Nephron progenitor cell (in vitro differentiated cells): ENCODE results near the gene TTC12.

Experiments used
- DNase-seq: peaks from one replicate; pipeline ENCODE4 v3.0.0; 2021
- H3K27ac Mint-ChIP-seq: 2 replicates; pipeline ENCODE4 v1.8.0; 2021; ENCODE audit warnings: mild to moderate bottlenecking, moderate library complexity, mixed read lengths
- H3K27me3 Mint-ChIP-seq: 2 replicates; pipeline ENCODE4 v1.8.0; 2021; ENCODE audit warnings: mild to moderate bottlenecking, low read depth, mixed read lengths; ENCODE audit not compliant: poor library complexity
- H3K36me3 Mint-ChIP-seq: 2 replicates; pipeline ENCODE4 v1.8.0; 2021; ENCODE audit warnings: low read depth, mixed read lengths
- H3K4me1 Mint-ChIP-seq: 2 replicates; pipeline ENCODE4 v1.8.0; 2021; ENCODE audit warnings: mixed read lengths
- H3K4me3 Mint-ChIP-seq: 2 replicates; pipeline ENCODE4 v1.8.0; 2021; ENCODE audit warnings: mild to moderate bottlenecking, moderate library complexity, mixed read lengths
- H3K9me3 Mint-ChIP-seq: 2 replicates; pipeline ENCODE4 v1.8.0; 2021; ENCODE audit warnings: mild to moderate bottlenecking, moderate library complexity, mixed read lengths
- TF ChIP-seq, protein P1 (sequence below): fragments of 200-600 bp; sonication (generic); IDR thresholded peaks from 2 replicates; pipeline ENCODE4 v1.5.0; 2021; ENCODE audit warnings: antibody characterized with exemption

TTC12 gene

DNA sequence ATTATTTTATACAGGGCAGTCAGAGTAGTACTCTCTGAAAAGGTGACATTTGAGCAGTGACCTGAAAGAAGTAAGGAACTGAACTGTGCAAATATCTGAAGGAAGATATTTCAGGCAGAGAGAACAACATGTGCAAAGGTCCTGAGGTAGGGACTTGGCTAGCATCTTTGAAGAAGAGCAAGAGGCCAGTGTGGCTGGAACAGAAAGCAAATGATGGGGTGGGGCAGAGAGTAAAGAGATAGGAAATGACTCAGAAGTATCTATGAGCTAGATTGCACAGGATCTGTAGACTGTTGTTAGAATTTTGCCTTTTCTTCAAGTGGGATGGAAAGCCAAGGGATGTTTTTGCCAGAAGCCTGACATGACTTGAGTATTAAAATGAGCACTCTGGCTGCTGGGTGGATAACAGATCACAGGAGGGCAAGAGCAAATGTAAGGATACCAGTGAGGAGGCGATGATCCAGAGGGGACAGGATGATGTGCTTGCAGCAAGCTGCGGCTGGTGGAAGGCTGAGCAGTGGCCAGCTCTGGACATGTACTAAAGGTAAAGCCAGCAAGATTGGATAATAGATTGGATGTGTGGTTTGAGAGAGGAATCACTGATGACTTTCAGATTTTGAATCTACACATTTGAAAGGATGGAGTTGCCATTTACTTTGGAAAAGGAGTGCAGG is 33.2 kb upstream of the TTC12 start:
- H3K27me3 Mint-ChIP-seq, result peaks cover 3% of the 10 kb centered on the region
- peaks cover 4% of the 10 kb centered on the region for H3K36me3 Mint-ChIP-seq
- H3K9me3 Mint-ChIP-seq, result no peaks in the 10 kb centered on the region
- H3K4me3 Mint-ChIP-seq, result no peak overlapping the region
- H3K4me1 Mint-ChIP-seq, result peaks cover 2% of the 10 kb centered on the region
- TF ChIP-seq, protein P1, sequence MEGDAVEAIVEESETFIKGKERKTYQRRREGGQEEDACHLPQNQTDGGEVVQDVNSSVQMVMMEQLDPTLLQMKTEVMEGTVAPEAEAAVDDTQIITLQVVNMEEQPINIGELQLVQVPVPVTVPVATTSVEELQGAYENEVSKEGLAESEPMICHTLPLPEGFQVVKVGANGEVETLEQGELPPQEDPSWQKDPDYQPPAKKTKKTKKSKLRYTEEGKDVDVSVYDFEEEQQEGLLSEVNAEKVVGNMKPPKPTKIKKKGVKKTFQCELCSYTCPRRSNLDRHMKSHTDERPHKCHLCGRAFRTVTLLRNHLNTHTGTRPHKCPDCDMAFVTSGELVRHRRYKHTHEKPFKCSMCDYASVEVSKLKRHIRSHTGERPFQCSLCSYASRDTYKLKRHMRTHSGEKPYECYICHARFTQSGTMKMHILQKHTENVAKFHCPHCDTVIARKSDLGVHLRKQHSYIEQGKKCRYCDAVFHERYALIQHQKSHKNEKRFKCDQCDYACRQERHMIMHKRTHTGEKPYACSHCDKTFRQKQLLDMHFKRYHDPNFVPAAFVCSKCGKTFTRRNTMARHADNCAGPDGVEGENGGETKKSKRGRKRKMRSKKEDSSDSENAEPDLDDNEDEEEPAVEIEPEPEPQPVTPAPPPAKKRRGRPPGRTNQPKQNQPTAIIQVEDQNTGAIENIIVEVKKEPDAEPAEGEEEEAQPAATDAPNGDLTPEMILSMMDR, result no peak
- no peak for DNase-seq
- no peak overlapping the region for H3K27ac Mint-ChIP-seq

DNA sequence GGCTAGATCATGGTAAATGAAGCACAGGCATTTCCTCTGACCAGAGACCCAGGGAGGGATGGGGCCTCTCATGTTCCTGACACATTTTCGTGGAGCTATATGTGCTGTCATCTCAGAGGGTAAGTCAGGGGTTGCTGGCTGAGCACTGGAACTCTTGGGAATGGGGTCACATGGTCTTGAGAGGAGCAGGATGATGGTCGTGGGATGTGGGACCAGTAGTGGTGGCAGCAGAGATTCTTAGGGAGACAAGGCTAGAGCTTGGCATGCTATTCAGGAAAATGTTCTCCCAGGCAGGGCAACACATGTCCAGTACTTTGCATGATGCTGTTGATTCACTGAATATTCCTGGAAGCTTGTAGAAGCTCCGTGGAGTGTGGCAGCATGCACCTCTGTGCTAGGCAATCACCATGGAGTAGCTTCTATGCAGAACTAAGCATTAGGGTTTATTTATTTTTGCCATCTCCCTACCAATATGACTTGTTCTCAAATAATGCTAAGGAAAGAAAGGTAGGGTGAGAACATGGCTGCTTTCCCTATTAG is 31.4 kb upstream of the TTC12 start:
- Mint-ChIP-seq H3K27me3 (peaks cover 6% of the 10 kb centered on the region), H3K36me3 (no peaks in the 10 kb centered on the region), H3K9me3 (no peaks in the 10 kb centered on the region), H3K27ac (no peak overlapping the region), H3K4me3 (no peak overlapping the region), H3K4me1 (peaks cover 3% of the 10 kb centered on the region)
- TF ChIP-seq, protein P1, result no peak
- DNase-seq, result no peak

DNA sequence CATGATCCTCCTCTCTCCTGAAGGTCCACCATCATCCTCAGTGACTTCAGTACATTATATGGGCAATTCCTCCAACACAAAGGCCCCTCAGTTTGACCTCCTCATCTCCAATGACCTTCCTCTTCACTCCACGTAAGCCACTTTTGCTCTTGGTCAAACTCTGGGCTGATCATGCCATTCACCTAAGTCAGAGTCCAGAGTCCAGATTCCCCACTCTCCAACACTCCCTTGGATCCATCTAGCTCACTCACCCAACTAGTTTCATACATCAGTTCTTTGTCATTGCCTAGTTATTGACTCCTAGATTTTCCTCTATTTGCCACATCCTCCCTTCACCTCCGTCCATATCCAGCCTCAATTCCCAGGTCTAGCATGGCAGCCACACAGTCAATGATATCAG is 30.5 kb upstream of the TTC12 start:
- H3K27ac Mint-ChIP-seq, result no peak overlapping the region
- no peak overlapping the region for H3K4me3 Mint-ChIP-seq
- no peaks in the 10 kb centered on the region for H3K36me3 Mint-ChIP-seq
- TF ChIP-seq, protein P1, result no peak
- peaks cover 3% of the 10 kb centered on the region for H3K4me1 Mint-ChIP-seq
- H3K27me3 Mint-ChIP-seq, result peaks cover 6% of the 10 kb centered on the region
- H3K9me3 Mint-ChIP-seq, result no peaks in the 10 kb centered on the region
- DNase-seq, result no peak

DNA sequence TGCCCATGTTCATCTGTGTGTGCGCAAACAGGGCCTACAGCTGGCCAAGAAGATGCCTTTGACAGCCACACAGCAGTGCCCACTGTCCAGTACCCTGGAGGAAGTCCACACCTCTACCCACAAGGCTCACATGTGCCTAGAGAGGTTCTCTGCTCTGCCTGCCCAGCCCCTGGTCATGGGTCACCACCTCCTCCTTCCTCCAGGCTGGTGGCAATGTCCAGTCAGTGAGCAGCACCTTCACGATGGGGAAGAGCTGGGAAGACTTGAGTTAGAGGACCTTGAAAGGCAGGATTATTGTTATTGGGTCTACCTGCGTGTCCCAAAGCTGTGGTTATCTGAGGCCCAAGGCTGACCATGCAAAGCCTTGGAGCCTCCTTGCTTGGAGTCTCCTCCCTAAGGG is 28.4 kb upstream of the TTC12 start:
- H3K36me3 Mint-ChIP-seq, result no peaks in the 10 kb centered on the region
- peaks cover 7% of the 10 kb centered on the region for H3K27me3 Mint-ChIP-seq
- TF ChIP-seq, protein P1, result no peak
- no peaks in the 10 kb centered on the region for H3K9me3 Mint-ChIP-seq
- DNase-seq, result no peak
- H3K4me3 Mint-ChIP-seq, result no peak overlapping the region
- peaks cover 3% of the 10 kb centered on the region for H3K4me1 Mint-ChIP-seq
- H3K27ac Mint-ChIP-seq, result no peak overlapping the region

DNA sequence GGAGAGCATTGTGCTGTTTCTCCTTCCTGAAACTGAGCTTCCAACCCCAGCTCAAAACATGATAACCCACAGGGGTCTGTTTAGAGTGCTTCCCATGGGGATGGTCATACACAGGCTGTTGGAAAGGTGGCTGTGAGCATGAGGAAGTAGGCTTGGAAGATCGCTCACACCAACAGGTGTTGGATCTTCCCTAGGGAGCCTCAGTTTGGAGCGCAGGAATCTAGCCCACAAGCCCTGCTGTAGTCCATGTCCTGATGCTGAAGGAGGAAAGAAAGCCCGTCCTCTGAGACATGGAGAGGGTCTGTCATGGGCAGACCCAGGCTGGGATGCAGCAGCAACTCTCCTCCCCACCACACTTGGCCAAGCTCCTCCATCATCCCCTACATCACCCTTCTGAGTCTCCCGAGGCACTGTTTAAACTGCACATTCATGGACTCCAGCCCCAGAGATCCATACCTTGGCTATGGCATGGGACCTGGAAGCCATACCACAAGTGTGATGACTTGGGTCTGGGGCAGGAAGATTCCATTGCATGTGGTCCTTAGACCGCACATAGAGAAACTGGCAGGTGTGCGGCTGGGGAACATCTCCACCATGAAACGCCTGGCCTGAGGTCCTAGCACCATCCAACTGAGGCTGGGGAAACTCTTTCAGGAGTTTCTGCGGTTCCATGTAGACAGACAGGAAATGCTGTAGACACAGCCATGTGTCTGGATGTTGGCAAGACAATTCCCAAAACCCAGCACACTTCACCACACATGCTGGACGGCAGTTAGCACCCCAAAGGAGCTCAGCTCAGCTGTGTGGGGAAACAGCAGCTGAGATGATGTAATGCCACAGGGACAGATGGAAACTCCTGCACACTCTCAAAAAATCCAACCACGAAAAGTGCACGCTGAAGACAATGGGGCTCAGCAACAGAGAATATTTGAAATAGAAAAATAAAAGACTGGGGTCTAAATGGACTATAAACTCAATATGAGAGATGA is 27.6 kb upstream of the TTC12 start:
- Mint-ChIP-seq H3K4me1 (peaks cover 3% of the 10 kb centered on the region), H3K27me3 (peaks cover 10% of the 10 kb centered on the region), H3K27ac (no peak overlapping the region), H3K9me3 (no peaks in the 10 kb centered on the region), H3K4me3 (no peak overlapping the region), H3K36me3 (no peaks in the 10 kb centered on the region)
- TF ChIP-seq, protein P1, result no peak
- no peak for DNase-seq
